HG03196 (cell line): ENCODE measurements around the gene BFAR.
"Not testable (repeated sequence)": the region's sequence is repeated elsewhere in the genome, so short reads cannot be mapped to it uniquely, and the experiment has no call there.

ENCODE experiments used
- ATAC-seq: cut with Tn5 transposase; IDR thresholded peaks from one replicate; pipeline ENCODE4 v1.9.1; 2021; ENCODE audit not compliant: unreplicated experiment

BFAR gene

GRCh38 chr16:14632693-14633569, at the start of gene BFAR:
Gene BFAR (plus strand): TSS chr16:14632951. CDS start chr16:14644347, 11,396 bp downstream.
- peak; percentile 82 for ATAC-seq

GRCh38 chr16:14585287-14585686, 47.5 kb upstream of the BFAR start:
- ATAC-seq = no peak

GRCh38 chr16:14586637-14587305, 46.0 kb upstream of the BFAR start:
- no peak for ATAC-seq

GRCh38 chr16:14600164-14600563, 32.6 kb upstream of the BFAR start:
- no peak for ATAC-seq

- ATAC-seq = no peak
Observed at GRCh38 chr16:14602443-14602963, 30.2 kb upstream of the BFAR start.

GRCh38 chr16:14606102-14606501, 26.6 kb upstream of the BFAR start:
- ATAC-seq = peak; percentile 38

GRCh38 chr16:14608111-14608566, 24.6 kb upstream of the BFAR start:
- ATAC-seq = no peak

- ATAC-seq = no peak
Observed at GRCh38 chr16:14608604-14609003, 24.1 kb upstream of the BFAR start.

GRCh38 chr16:14609716-14610115, 23.0 kb upstream of the BFAR start:
- ATAC-seq = no peak

GRCh38 chr16:14611660-14612059, 21.1 kb upstream of the BFAR start:
- ATAC-seq = no peak

- no peak for ATAC-seq
Observed at GRCh38 chr16:14613991-14614390, 18.8 kb upstream of the BFAR start.

GRCh38 chr16:14616280-14616679, 16.5 kb upstream of the BFAR start:
- no peak for ATAC-seq

GRCh38 chr16:14618566-14618965, 14.2 kb upstream of the BFAR start:
- ATAC-seq = no peak

- ATAC-seq = no peak
Observed at GRCh38 chr16:14627078-14627477, 5.7 kb upstream of the BFAR start.

GRCh38 chr16:14628806-14629611, 3.7 kb upstream of the BFAR start:
- ATAC-seq = no peak

GRCh38 chr16:14629612-14629918, 3.2 kb upstream of the BFAR start:
- ATAC-seq = peak; percentile 2

GRCh38 chr16:14629919-14630619, 2.7 kb upstream of the BFAR start, which contains the start of gene PARN:
Gene PARN (minus strand): TSS chr16:14630260. CDS start chr16:14630125, 135 bp downstream.
- ATAC-seq = peak; percentile 53

GRCh38 chr16:14630620-14631330, 2.0 kb upstream of the BFAR start:
- not testable (repeated sequence) for ATAC-seq

- no peak for ATAC-seq
Observed at GRCh38 chr16:14634389-14634725, 1.6 kb downstream of the BFAR start.
